Pancreas (tissue), 10 donors: Measurements from ENCODE around the gene TASL. TPM values are rescaled to one million over a fixed set of nuclear protein-coding genes. Genes with fewer than 3 reads are reported as not detected.
"Not testable (repeated sequence)": the region's sequence is repeated elsewhere in the genome, so short reads cannot be mapped to it uniquely, and the experiment has no call there.

ENCODE experiments used
- ATAC-seq, 4 donors: fragments of 200-7000 bp; cut with Tn5 transposase; one replicate each; pipeline versions ENCODE4 v1.8.0 to v1.9.1; 2020; ENCODE audit warnings: mild to moderate bottlenecking in 4 of 4, moderate library complexity in 4 of 4
- DNase-seq, 6 donors: peaks; one replicate each; pipeline ENCODE4 v3.0.0-alpha.2; 2020
- FAIRE-seq: peaks from 2 replicates; lab custom pipeline; 2012; peaks lifted over from hg19 to GRCh38; lab: Jason Lieb, UNC
- H3K27ac ChIP-seq, 4 donors: fragments of 200-600 bp; sonication (generic); 1 replicate in 3 of 4; 2 replicates in 1 of 4; pipeline versions ENCODE4 v1.5.0 to v1.8.0; 2020
- H3K27me3 ChIP-seq, 4 donors: fragments of 200-600 bp; one replicate each; pipeline ENCODE4 v1.8.0; 2021
- H3K36me3 ChIP-seq, 3 donors: fragments of 200-600 bp; sonication (generic) in 1 of 3; one replicate each; pipeline versions ENCODE4 v1.5.0 to v1.8.0; 2020 to 2021
- H3K4me1 ChIP-seq, 3 donors: fragments of 200-600 bp; one replicate each; pipeline ENCODE4 v1.8.0; 2021
- H3K4me3 ChIP-seq, 4 donors: fragments of 200-600 bp; sonication (generic) in 2 of 4; one replicate each; pipeline versions ENCODE4 v1.5.0 to v1.8.0; 2020 to 2021
- H3K9me3 ChIP-seq, 4 donors: fragments of 200-600 bp; one replicate each; pipeline ENCODE4 v1.8.0; 2021
- WGBS, 2 donors: extraction: QIAGEN DNeasy Blood & Tissue Kit; methylation state at CpG; one replicate each; pipeline ENCODE4 v1.1.7; 2013; 5-methylcytosine and 5-hydroxymethylcytosine counted together
- intact Hi-C, 3 donors: fragments of 100-400 bp; cut with DNase I; formaldehyde crosslinking; loops; one replicate each; pipeline versions ENCODE4 v1.11.1 to v1.14.2; 2022
- polyA plus RNA-seq, 2 donors: library from polyadenylated mRNA; stranded (reverse); fragments of 200-250 nt; gene quantifications; one replicate each; pipeline ENCODE4 v1.2.3, GENCODE V29; 2013
- total RNA-seq, 6 donors: library from RNA; stranded (reverse); fragmentation: NEBNext Ultra II Directional in 4 of 6; extraction: Animal tissue kit (Norgen Biotek cat#: 25700) in 4 of 6; gene quantifications; one replicate each; pipeline versions ENCODE4 v1.2.1 to v1.2.4, GENCODE V29; 2021 to 2023
- TF ChIP-seq, protein P1 (sequence below), 4 donors: fragments of 200-600 bp; sonication (generic) in 3 of 4; IDR thresholded peaks; one replicate each; pipeline versions ENCODE4 v1.5.0 to v1.8.0; 2021; ENCODE audit warnings: antibody characterized with exemption in 4 of 4
- donor health status: healthy with polysubstance abuse.
- donor health status: DM: no; HTN: no; CAD: no; lungs with moderate emphysema.
- donor health status: DM: no; HTN: no; CAD: no.
- donor health status: control.
- donor health status: control.
- donor health status: Bipolar disorder and iron deficiency.
- donor health status: DM: yes; HTN: yes; CAD: no.
- donor health status: DM: no; HTN: no; CAD: no.
- donor health status: DM: no; HTN: no; CAD: no.
- donor health status: DM: yes; HTN: yes; CAD: no.

Gene TASL
- total and polyA plus RNA-seq, 8 donors, result 0.09 to 3.0 (median 0.27) TPM; not detected in 1

DNA sequence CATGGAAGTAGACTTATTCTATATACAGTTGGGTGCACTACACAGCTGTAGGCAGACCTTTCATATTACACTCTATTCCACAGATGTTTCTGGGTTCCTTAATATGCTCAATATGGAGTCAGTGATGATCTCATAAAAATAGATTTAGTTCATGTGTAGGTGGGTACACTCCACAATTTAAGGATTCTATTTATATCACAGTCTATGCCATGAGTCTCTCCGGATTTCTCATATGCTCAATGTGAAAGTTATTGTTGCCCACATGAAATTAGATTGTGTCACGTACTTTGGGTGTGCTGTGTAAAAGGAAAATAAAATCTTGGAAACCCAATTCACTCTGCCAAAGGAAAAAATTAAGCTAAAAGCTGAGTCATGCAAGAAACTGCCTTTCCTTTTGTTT, 32.5 kb upstream of the TASL start:
- WGBS, 2 donors, result 45 to 47% methylated on average over 2 of the region's 2 CpGs
- intact Hi-C loops, result no loop called here
- Histone ChIP-seq H3K4me3 (no peak overlapping the region), H3K9me3 (no peaks in the 10 kb centered on the region), H3K36me3 (no peaks in the 10 kb centered on the region), H3K27ac (no peak overlapping the region), H3K27me3 (no peaks in the 10 kb centered on the region), H3K4me1 (no peaks in the 10 kb centered on the region)
- DNase-seq, result no peak
- FAIRE-seq, result no peak
- TF ChIP-seq, protein P1, sequence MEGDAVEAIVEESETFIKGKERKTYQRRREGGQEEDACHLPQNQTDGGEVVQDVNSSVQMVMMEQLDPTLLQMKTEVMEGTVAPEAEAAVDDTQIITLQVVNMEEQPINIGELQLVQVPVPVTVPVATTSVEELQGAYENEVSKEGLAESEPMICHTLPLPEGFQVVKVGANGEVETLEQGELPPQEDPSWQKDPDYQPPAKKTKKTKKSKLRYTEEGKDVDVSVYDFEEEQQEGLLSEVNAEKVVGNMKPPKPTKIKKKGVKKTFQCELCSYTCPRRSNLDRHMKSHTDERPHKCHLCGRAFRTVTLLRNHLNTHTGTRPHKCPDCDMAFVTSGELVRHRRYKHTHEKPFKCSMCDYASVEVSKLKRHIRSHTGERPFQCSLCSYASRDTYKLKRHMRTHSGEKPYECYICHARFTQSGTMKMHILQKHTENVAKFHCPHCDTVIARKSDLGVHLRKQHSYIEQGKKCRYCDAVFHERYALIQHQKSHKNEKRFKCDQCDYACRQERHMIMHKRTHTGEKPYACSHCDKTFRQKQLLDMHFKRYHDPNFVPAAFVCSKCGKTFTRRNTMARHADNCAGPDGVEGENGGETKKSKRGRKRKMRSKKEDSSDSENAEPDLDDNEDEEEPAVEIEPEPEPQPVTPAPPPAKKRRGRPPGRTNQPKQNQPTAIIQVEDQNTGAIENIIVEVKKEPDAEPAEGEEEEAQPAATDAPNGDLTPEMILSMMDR (IDR thresholded peaks at IDR 0.05), result no peak
- ATAC-seq, result no peak

DNA sequence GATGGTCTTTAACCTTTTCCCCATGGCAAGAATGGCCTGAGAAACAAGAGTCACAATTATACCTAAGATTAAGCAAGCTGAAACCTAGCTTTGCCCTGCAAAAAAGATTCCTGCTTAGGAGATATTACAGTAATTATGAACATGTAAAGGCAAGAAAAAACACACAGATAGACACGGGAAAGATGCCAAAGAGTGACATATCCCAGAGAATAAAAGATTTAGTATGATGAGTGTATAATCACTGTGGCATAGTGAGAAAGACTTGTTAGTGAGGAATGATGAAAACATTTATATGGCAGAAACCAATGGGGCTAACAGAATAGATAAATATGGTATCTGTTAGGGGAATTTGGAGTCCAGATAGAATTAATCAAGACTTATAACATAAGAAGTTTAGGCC, 29.6 kb upstream of the TASL start:
- ATAC-seq (no peak), DNase-seq (no peak), FAIRE-seq (no peak)
- no peaks in the 10 kb centered on the region for H3K27me3 ChIP-seq
- H3K4me3 ChIP-seq, result no peak overlapping the region
- H3K4me1 ChIP-seq, result no peaks in the 10 kb centered on the region
- WGBS, 2 donors, result 47 to 53% methylated on average over 1 of the region's 1 CpG
- TF ChIP-seq, protein P1 (IDR thresholded peaks at IDR 0.05), result no peak
- no peaks in the 10 kb centered on the region for H3K9me3 ChIP-seq
- H3K36me3 ChIP-seq, result no peaks in the 10 kb centered on the region
- intact Hi-C loops, result no loop called here
- no peak overlapping the region for H3K27ac ChIP-seq

DNA sequence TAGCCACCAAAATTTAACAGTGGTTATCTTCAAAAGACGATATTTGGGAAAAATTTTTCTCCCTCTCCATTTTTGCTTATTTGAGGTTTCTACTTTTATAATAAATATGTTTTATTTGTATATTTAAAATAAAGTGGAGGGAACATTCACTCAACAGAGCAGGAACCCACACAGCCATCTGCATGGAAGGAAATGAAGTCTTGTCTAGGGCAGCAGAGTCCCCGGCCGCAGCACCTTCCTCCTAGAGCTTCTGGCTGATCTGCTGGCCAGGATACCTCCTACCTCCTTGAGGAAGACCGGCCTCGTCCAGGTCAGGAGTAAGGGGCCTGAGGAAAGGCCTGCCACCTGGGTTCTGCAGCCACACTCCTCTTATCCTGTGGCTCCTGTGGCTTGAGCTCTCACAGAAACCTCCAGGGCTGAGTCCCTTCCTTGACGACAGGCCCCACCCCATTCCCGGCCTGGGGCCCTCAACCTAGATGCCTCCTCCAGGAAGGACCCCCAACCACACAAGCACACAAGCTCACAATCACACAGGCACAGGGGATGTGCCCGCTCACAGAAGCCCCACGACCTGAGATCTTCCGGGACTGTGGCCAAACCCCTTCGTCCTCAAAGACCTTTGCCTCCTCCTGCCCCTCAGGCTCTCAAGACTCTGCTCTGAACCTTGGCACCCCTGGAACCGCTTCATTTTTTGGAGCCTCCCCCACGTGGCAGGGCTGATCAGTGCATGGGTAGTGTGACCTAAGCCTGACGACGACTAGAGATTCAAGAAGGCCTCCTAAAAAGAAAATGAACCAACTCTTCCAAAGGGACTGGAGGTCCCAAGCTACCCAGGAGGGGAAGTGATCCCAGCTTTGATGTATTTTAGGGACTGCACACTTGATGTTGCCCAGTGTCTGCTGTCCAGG, 23.0 kb upstream of the TASL start:
- intact Hi-C loops, H3K36me3 ChIP-seq, H3K27me3 ChIP-seq, ATAC-seq, H3K4me3 ChIP-seq, FAIRE-seq, H3K27ac ChIP-seq, DNase-seq, H3K9me3 ChIP-seq, H3K4me1 ChIP-seq: not testable (repeated sequence)
- WGBS, 2 donors, result 64 to 90% methylated on average over 5 to 6 of the region's 15 CpGs

DNA sequence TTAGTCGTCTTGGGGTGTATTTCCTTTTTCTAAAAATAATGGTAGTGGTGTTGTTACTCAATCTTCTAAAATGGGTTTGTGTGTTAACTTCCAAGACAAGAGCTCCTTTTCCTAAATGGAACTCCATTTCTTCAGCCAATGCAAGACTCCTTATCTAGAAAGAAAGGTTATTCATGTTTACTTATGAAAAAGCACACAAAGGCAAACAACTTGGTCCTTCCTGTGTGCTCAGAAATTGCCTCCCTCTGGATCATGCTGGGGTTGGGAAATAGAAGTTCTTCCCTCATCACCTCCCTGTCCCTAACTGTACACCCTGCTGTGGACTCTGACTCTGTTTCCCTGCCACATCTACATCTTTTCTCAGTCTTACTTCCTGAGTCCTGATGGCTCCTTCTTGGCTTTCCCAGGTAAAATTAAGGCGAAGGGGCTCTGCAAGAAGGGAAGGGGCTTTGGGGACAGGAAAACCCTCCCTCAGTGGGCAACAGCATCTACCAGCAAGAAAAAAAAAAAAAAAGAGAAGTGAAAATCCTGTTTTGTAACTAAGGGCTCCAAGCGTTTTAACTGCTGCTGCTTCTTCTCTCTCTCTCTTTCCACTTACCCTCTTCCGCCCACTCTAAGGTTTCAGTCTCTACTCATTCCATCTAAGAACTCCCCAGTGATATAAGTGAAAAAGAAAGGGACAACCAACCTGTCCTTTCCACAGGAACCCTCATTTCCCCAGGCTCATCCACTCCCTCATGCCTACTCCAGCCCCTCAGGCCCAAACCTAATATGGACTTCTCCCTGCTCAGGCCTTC, 19.8 kb upstream of the TASL start:
- no peaks in the 10 kb centered on the region for H3K36me3 ChIP-seq
- peak in 1 of 6 donors; percentile 4 for DNase-seq
- H3K27ac ChIP-seq, result peak overlapping the region in 1 of 4 donors; percentile 2
- FAIRE-seq, result no peak
- no peak overlapping the region for H3K4me3 ChIP-seq
- intact Hi-C loops, result no loop called here
- H3K9me3 ChIP-seq, result no peaks in the 10 kb centered on the region
- H3K4me1 ChIP-seq, result peaks cover 0 to 4% (median 0%) of the 10 kb centered on the region in 3 donors
- TF ChIP-seq, protein P1 (IDR thresholded peaks at IDR 0.05), result no peak
- peak; percentile 68 to 83 (median 75) for ATAC-seq
- 61 to 81% methylated on average over 4 of the region's 4 CpGs for WGBS, 2 donors
- H3K27me3 ChIP-seq, result no peaks in the 10 kb centered on the region

DNA sequence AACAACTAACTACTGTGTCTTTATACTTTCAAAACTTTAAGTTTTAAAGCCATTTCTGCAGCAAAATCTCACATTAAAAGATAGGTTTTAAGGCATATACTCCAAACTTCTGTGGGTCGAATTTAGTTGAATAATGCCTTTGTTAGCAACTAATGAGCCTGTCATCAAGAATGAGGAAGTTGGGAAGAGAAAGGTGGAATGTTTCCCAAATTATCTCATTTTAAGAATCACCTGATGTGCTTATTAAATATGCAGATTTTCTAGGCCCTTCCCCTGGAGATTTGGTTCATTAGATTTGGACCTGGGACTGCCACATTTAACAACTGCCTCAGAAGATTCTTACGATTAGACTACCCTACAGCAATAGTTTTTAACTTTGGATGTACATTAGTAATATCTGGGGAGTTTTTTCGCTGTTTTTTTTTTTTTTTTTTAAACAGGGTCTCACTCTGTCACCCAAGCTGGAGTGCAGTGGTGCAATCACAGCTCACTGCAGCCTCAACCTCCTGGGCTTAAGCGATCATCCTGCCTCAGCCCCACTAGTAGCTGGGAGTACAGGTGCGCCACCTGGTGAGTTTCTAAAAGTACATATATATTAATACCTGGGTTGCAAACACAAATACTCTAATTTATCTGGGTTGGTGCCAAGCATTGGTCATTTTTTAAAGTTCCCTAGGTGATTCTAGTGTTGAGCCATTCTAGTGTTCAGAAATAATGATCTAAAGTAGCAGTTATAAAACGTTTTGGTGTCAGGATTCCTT, 16.1 kb upstream of the TASL start:
- Histone ChIP-seq H3K36me3 (no peaks in the 10 kb centered on the region), H3K27me3 (peaks cover 0 to 8% (median 0%) of the 10 kb centered on the region in 4 donors), H3K4me3 (no peak overlapping the region), H3K9me3 (no peaks in the 10 kb centered on the region), H3K27ac (peak overlapping the region in 2 of 4 donors; percentile 37 to 45), H3K4me1 (peaks cover 0 to 4% (median 0%) of the 10 kb centered on the region in 3 donors)
- intact Hi-C loops, result no loop called here
- WGBS, 2 donors, result 28 to 33% methylated on average over 6 of the region's 6 CpGs
- TF ChIP-seq, protein P1 (IDR thresholded peaks at IDR 0.05), result no peak
- peak; percentile 56 to 75 (median 60) for ATAC-seq
- DNase-seq, result peak in 3 of 6 donors; percentile 10 to 36 (median 21)
- FAIRE-seq, result no peak
